ENCODE results near the gene FBXL7.
A peak's percentile ranks its signal among the peaks of the same experiment; 100 is the strongest.

FBXL7 gene

DNA sequence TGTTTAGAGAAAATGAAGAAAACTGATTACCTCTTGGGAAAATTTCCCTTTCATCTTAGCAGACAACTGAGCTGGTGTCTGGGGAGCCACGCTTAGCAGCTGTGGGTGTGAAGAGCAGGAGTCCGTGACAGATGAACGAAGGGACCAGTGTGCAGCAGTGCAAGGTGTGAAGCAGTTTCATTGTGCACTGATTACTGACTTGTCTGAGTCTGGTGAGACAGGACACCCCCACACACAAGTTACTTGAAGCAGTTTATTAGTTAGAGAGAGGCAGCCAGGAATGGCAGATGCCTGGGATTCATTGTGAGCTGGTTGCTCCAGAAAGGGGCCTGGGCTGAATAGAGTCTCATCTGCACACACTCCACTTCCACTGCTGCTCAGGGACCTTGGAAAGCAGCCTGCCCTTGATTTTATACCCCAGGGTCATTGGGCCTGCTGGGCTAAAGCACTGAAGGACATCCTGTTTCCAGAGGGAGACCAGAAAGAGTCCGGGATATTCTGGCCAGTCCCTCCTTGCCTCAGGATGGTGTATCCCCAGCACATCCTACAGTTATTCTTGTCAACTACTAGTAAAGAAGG is 47.4 kb downstream of the FBXL7 start:
- Histone ChIP-seq H3K4me1 (ENCODE audit: control insufficient read depth, low read depth, low read length) (peaks cover 29% of the 10 kb centered on the region), H3K36me3 (ENCODE audit: control insufficient read depth, low read depth, low read length) (no peaks in the 10 kb centered on the region), H3K4me3 (ENCODE audit: low read length) (no peak overlapping the region), H3K9ac (ENCODE audit: low read length) (no peak overlapping the region), H3K27me3 (ENCODE audit: control insufficient read depth, insufficient read depth, low read length) (no peaks in the 10 kb centered on the region), H3K9me3 (ENCODE audit: control insufficient read depth, low read depth, low read length) (no peaks in the 10 kb centered on the region), H3K27ac (ENCODE audit: low read length) (no peak overlapping the region)

DNA sequence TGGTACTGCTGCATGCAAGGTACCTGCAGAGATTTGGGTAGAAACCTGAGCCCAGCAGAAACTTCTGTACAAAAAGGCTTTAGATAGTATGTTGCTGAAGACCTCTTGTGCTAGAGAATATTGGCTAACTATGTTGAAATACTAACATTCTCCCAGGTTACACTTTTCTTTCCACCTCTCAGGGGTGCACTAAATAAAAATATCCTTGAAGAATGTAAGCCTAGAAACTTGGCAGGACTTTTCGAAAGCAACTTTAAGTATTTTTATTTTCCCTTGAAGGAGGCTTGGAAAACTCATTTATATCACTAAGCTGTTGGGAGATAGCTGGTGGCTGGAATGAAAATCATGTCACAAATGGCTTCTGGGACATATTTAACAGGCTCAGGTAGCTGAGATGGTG is 50.0 kb downstream of the FBXL7 start:
- Histone ChIP-seq H3K36me3 (ENCODE audit: control insufficient read depth, low read depth, low read length) (no peaks in the 10 kb centered on the region), H3K9me3 (ENCODE audit: control insufficient read depth, low read depth, low read length) (no peaks in the 10 kb centered on the region), H3K4me1 (ENCODE audit: control insufficient read depth, low read depth, low read length) (peaks cover 26% of the 10 kb centered on the region), H3K9ac (ENCODE audit: low read length) (no peak overlapping the region), H3K27me3 (ENCODE audit: control insufficient read depth, insufficient read depth, low read length) (no peaks in the 10 kb centered on the region), H3K4me3 (ENCODE audit: low read length) (no peak overlapping the region), H3K27ac (ENCODE audit: low read length) (no peak overlapping the region)

DNA sequence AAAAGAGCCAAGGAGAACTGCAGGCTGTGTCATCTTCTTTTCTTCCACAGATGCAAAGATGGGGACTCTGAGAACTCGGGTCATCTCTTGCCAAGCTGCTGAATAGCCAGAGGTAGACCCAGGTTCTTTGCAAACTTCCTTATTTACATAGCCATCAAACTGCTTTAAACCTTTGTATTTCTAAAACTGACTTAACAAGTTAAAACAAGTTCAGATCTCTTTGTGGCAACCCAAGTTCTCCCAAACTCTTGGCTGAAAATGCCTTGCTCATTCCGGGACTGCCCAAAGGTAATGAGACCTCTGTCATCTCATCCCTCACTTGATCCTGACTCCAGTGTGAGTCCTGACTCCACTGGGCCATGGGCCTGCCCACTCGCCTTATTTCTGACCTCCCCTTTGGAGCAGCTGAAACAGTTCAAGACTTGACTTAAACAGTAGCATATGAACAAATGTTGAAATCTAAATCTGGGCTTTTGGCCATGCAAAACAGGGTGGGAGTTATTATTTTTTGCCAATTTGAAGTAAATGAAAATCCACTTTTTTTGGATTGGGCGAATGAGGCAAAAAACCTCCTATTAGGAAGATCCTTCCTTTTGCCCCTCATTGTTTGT is 50.6 kb downstream of the FBXL7 start:
- Histone ChIP-seq H3K36me3 (ENCODE audit: control insufficient read depth, low read depth, low read length) (no peaks in the 10 kb centered on the region), H3K27me3 (ENCODE audit: control insufficient read depth, insufficient read depth, low read length) (no peaks in the 10 kb centered on the region), H3K27ac (ENCODE audit: low read length) (no peak overlapping the region), H3K4me1 (ENCODE audit: control insufficient read depth, low read depth, low read length) (peaks cover 26% of the 10 kb centered on the region), H3K9me3 (ENCODE audit: control insufficient read depth, low read depth, low read length) (no peaks in the 10 kb centered on the region), H3K9ac (ENCODE audit: low read length) (no peak overlapping the region), H3K4me3 (ENCODE audit: low read length) (no peak overlapping the region)

DNA sequence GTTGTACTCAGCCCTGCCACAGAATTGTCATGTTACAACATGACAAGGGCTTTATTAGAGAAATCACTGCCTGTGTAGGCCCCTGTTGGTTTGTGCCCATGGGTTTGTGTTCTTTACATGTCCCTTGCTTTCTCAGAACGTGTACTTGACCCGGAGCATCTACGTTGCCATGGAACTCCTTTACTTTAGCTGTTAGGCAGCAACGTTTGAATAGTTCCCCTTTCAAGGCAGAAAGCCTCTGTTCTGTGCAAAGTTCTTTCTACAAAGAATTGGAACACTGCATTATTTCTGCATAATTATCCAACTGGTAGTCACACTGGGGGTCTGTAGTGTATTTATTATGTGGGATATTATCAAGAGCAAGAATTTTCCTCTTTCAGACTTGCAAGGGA is 51.1 kb downstream of the FBXL7 start:
- Histone ChIP-seq H3K9ac (ENCODE audit: low read length) (no peak overlapping the region), H3K27ac (ENCODE audit: low read length) (no peak overlapping the region), H3K4me1 (ENCODE audit: control insufficient read depth, low read depth, low read length) (peaks cover 26% of the 10 kb centered on the region), H3K27me3 (ENCODE audit: control insufficient read depth, insufficient read depth, low read length) (no peaks in the 10 kb centered on the region), H3K4me3 (ENCODE audit: low read length) (no peak overlapping the region), H3K9me3 (ENCODE audit: control insufficient read depth, low read depth, low read length) (no peaks in the 10 kb centered on the region), H3K36me3 (ENCODE audit: control insufficient read depth, low read depth, low read length) (no peaks in the 10 kb centered on the region)

DNA sequence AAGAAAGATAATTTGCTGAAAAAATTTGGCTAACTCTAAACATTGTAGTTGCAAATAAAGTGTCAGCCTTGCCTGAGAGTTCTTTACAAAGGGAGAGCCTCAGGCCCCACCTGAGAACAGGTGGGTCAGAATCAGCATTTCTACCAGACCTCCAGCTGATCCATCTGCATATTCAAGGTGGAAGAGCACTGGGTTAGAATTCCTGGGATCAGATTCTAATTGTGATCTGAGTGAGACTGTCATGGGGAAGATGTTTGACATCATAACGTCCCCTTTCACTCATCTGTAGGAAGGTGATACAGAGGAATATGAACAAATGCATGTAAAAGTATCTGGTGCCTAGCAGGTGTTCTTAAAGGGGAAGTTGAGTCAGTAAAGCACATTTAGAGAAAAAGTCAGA is 54.6 kb downstream of the FBXL7 start:
- Histone ChIP-seq H3K27ac (ENCODE audit: low read length) (peak overlapping the region; percentile 78), H3K36me3 (ENCODE audit: control insufficient read depth, low read depth, low read length) (no peaks in the 10 kb centered on the region), H3K9me3 (ENCODE audit: control insufficient read depth, low read depth, low read length) (no peaks in the 10 kb centered on the region), H3K4me1 (ENCODE audit: control insufficient read depth, low read depth, low read length) (peaks cover 31% of the 10 kb centered on the region), H3K27me3 (ENCODE audit: control insufficient read depth, insufficient read depth, low read length) (no peaks in the 10 kb centered on the region), H3K4me3 (ENCODE audit: low read length) (peak overlapping the region; percentile 16), H3K9ac (ENCODE audit: low read length) (peak overlapping the region; percentile 24)

DNA sequence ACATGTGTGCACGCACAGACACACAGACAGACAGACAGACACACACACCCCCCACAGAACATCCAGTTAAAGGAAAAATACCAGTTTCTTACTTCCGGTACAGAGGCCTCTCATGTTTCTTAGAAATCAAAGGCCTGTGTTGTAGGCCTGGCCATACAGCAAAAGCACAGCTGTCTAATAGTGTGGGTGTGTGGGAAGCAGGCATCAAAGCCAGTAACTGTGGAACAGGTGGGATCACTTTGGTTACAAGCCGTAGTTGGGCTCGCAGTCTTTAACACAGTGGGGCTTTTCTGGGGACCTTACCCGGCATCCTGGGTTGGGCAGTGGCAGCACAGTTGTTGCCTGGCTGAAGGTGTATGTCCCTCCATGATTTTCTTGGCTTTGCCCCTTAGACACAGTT is 55.2 kb downstream of the FBXL7 start:
- H3K27ac ChIP-seq (ENCODE audit: low read length) = no peak overlapping the region
- no peaks in the 10 kb centered on the region for H3K27me3 ChIP-seq (ENCODE audit: control insufficient read depth, insufficient read depth, low read length)
- no peak overlapping the region for H3K9ac ChIP-seq (ENCODE audit: low read length)
- H3K36me3 ChIP-seq (ENCODE audit: control insufficient read depth, low read depth, low read length) = no peaks in the 10 kb centered on the region
- no peaks in the 10 kb centered on the region for H3K9me3 ChIP-seq (ENCODE audit: control insufficient read depth, low read depth, low read length)
- H3K4me3 ChIP-seq (ENCODE audit: low read length) = no peak overlapping the region
- peaks cover 25% of the 10 kb centered on the region for H3K4me1 ChIP-seq (ENCODE audit: control insufficient read depth, low read depth, low read length)

DNA sequence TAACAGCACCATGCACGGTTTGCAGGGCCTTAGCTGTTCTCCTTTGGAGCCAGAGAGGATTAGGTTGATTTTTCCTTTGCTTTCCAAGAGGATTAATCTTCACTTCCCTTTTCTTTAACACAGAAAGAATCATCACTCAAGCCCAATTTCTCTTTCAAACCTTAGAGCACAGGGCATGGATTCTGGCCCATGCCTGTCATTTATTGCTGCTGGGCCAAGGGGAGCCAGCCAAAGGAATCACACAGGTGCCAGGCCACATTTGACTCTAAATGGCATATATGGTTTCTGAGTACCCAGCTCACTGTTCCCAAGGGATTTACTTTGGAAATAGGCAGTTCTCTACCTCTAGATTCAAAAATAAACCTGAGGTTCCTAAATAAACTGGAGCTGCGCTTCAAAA is 58.3 kb downstream of the FBXL7 start:
- no peak overlapping the region for H3K4me3 ChIP-seq (ENCODE audit: low read length)
- H3K27ac ChIP-seq (ENCODE audit: low read length) = no peak overlapping the region
- H3K9me3 ChIP-seq (ENCODE audit: control insufficient read depth, low read depth, low read length) = no peaks in the 10 kb centered on the region
- no peaks in the 10 kb centered on the region for H3K27me3 ChIP-seq (ENCODE audit: control insufficient read depth, insufficient read depth, low read length)
- no peak overlapping the region for H3K9ac ChIP-seq (ENCODE audit: low read length)
- H3K36me3 ChIP-seq (ENCODE audit: control insufficient read depth, low read depth, low read length) = no peaks in the 10 kb centered on the region
- H3K4me1 ChIP-seq (ENCODE audit: control insufficient read depth, low read depth, low read length) = peaks cover 24% of the 10 kb centered on the region

DNA sequence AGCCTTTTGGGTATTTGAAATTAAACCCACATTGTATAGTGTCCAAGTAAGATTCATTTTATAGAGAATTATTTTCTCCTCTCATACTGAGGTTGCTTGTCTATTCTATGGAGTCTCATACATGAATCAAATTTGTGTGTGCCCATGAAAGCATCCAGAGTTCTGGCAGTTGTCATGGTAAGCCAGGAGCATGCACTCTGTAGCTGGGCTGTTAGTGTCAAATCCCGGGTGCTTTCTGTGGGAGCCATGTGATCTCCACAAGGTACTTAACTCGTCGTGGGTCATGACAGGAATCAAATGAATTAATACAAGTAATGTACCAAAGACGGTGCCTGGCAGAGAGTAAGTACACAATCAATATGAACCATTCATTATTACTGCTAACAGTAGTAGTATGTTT is 58.7 kb downstream of the FBXL7 start:
- Histone ChIP-seq H3K4me3 (ENCODE audit: low read length) (no peak overlapping the region), H3K9me3 (ENCODE audit: control insufficient read depth, low read depth, low read length) (no peaks in the 10 kb centered on the region), H3K27me3 (ENCODE audit: control insufficient read depth, insufficient read depth, low read length) (no peaks in the 10 kb centered on the region), H3K27ac (ENCODE audit: low read length) (no peak overlapping the region), H3K36me3 (ENCODE audit: control insufficient read depth, low read depth, low read length) (no peaks in the 10 kb centered on the region), H3K4me1 (ENCODE audit: control insufficient read depth, low read depth, low read length) (peaks cover 24% of the 10 kb centered on the region), H3K9ac (ENCODE audit: low read length) (no peak overlapping the region)

DNA sequence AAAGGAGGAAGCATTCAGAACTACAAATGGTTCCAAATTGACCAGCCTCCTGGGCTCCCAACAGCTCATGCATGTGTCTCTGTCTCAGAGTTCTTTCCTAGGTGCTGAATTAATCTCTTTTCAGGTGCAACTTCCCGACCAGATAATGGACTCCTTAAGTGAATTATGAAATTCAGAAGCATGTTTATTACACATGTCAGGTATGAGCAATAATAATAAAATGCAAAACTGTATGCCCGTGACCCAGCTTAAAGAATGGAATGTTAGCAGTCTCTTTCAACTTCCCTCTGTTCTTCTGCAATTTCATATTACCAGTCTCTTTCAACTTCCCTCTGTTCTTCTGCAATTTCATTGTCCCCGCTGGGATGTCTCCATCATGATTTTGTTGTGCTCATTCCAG is 60.4 kb downstream of the FBXL7 start:
- Histone ChIP-seq H3K27ac (ENCODE audit: low read length) (no peak overlapping the region), H3K9ac (ENCODE audit: low read length) (no peak overlapping the region), H3K36me3 (ENCODE audit: control insufficient read depth, low read depth, low read length) (no peaks in the 10 kb centered on the region), H3K4me3 (ENCODE audit: low read length) (no peak overlapping the region), H3K27me3 (ENCODE audit: control insufficient read depth, insufficient read depth, low read length) (no peaks in the 10 kb centered on the region), H3K9me3 (ENCODE audit: control insufficient read depth, low read depth, low read length) (no peaks in the 10 kb centered on the region), H3K4me1 (ENCODE audit: control insufficient read depth, low read depth, low read length) (peaks cover 8% of the 10 kb centered on the region)

DNA sequence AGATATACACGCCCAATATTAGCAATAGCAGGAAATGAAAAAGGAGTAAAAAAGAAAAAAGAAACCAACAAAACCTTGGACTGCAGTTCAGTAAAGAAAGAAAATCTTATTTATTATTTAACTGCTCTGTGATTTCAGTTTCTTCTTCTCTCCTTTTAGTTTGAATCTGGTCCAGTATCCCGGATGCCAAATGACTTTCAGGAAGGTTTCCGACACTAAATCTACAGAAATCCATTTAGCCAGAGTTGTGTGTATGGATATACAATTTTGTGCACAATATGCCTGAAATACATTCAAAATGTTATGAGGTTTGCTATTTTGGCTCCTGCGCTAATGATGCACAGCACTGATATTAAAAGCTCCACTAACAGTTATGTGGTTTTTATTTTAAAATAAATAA is 64.5 kb downstream of the FBXL7 start:
- no peak overlapping the region for H3K4me3 ChIP-seq (ENCODE audit: low read length)
- no peaks in the 10 kb centered on the region for H3K9me3 ChIP-seq (ENCODE audit: control insufficient read depth, low read depth, low read length)
- no peaks in the 10 kb centered on the region for H3K36me3 ChIP-seq (ENCODE audit: control insufficient read depth, low read depth, low read length)
- H3K27ac ChIP-seq (ENCODE audit: low read length) = no peak overlapping the region
- H3K4me1 ChIP-seq (ENCODE audit: control insufficient read depth, low read depth, low read length) = peaks cover 3% of the 10 kb centered on the region
- H3K9ac ChIP-seq (ENCODE audit: low read length) = no peak overlapping the region
- no peaks in the 10 kb centered on the region for H3K27me3 ChIP-seq (ENCODE audit: control insufficient read depth, insufficient read depth, low read length)

DNA sequence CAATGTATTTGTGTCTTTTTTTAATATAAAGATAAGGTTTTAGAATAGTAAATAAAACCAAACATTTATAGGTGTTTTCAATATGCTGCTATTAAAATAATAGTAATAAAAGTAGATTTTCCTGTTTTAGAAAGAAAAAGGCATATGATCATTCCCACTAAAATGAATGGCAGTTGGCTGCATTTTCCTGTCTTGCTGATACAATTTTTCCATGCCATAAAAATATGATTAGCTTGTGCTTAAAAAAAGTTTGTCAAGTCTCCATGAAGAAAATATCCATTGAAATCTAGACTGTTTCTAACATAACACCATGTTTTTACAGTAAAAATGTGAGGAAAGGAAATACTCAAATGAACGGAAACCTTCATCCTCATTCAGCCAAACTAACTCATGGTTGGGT is 65.0 kb downstream of the FBXL7 start:
- no peak overlapping the region for H3K9ac ChIP-seq (ENCODE audit: low read length)
- peaks cover 3% of the 10 kb centered on the region for H3K4me1 ChIP-seq (ENCODE audit: control insufficient read depth, low read depth, low read length)
- no peak overlapping the region for H3K27ac ChIP-seq (ENCODE audit: low read length)
- H3K36me3 ChIP-seq (ENCODE audit: control insufficient read depth, low read depth, low read length) = no peaks in the 10 kb centered on the region
- no peak overlapping the region for H3K4me3 ChIP-seq (ENCODE audit: low read length)
- no peaks in the 10 kb centered on the region for H3K9me3 ChIP-seq (ENCODE audit: control insufficient read depth, low read depth, low read length)
- no peaks in the 10 kb centered on the region for H3K27me3 ChIP-seq (ENCODE audit: control insufficient read depth, insufficient read depth, low read length)

DNA sequence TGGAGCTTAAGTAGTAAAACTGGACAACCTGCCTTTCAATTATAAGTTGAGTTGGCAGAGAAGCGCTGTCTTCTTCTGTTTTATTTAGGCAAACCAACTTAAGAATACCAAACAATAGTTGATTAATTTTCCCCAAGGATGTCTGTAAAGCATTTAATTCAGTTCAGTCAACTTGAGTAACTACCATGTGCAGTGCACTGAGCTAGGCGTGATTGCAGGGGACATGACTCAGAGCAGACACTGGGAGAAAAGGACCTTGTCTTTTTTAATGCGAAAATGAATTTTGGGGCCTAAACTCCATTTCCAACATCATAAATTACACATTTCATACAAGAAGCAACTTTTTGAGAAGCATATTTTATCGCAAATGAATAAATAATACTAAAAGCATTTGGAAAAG is 66.3 kb downstream of the FBXL7 start:
- H3K4me1 ChIP-seq (ENCODE audit: control insufficient read depth, low read depth, low read length) = peaks cover 3% of the 10 kb centered on the region
- no peak overlapping the region for H3K27ac ChIP-seq (ENCODE audit: low read length)
- H3K4me3 ChIP-seq (ENCODE audit: low read length) = no peak overlapping the region
- H3K9ac ChIP-seq (ENCODE audit: low read length) = no peak overlapping the region
- no peaks in the 10 kb centered on the region for H3K27me3 ChIP-seq (ENCODE audit: control insufficient read depth, insufficient read depth, low read length)
- no peaks in the 10 kb centered on the region for H3K36me3 ChIP-seq (ENCODE audit: control insufficient read depth, low read depth, low read length)
- no peaks in the 10 kb centered on the region for H3K9me3 ChIP-seq (ENCODE audit: control insufficient read depth, low read depth, low read length)

Measured in iPS-18a (cell line).